ENCODE measurements around the gene ANKRD13C. TPM values are rescaled to one million over a fixed set of nuclear protein-coding genes. Genes with fewer than 3 reads are reported as not detected.

The ANKRD13C gene
- total and polyA plus RNA-seq, 2 donors (not counting 1 experiment from before 2014, with no cell fraction given): 19.4 to 30.2 TPM

GRCh38 chr1:70364439-70364838, 9.9 kb upstream of the ANKRD13C start:
- no peaks in the 10 kb centered on the region for H4K20me1 ChIP-seq (ENCODE audit: control insufficient read depth, extremely low read depth, insufficient read depth, low read length)
- no peaks in the 10 kb centered on the region for H3K36me3 ChIP-seq (ENCODE audit: control insufficient read depth, insufficient read depth, low read length)
- no peak overlapping the region for H2AFZ ChIP-seq (ENCODE audit: low read length)
- H3K4me3 ChIP-seq (replicated peaks in 1 of 4; ENCODE audit: control extremely low read depth in 1 of 4, insufficient read depth in 1 of 4, low read depth in 3 of 4, low read length in 4 of 4): no peak overlapping the region
- DNase-seq (ENCODE audit: low read depth in 2 of 2): no peak
- no peaks in the 10 kb centered on the region for H3K9me3 ChIP-seq (ENCODE audit: control insufficient read depth, insufficient read depth, low read depth, low read length)
- H3K9ac ChIP-seq (ENCODE audit: insufficient read depth, low read length): no peak overlapping the region
- H3K4me2 ChIP-seq (ENCODE audit: extremely low read depth, insufficient read depth, low read length): no peak overlapping the region
- TF ChIP-seq EZH2 (IDR thresholded peaks at IDR 0.05; ENCODE audit: low read length, missing control alignments): no peak
- no peak for TF ChIP-seq CTCF (conservative IDR thresholded peaks at IDR 0.05 in 1 of 2, IDR thresholded peaks at IDR 0.05 in 1 of 2; ENCODE audit: low read depth in 1 of 2, low read length in 2 of 2)
- H3K4me1 ChIP-seq (ENCODE audit: control insufficient read depth, extremely low read depth, insufficient read depth, low read length): no peaks in the 10 kb centered on the region
- no peak overlapping the region for H3K27ac ChIP-seq (ENCODE audit: insufficient read depth, low read length)
- H3K27me3 ChIP-seq (ENCODE audit: control insufficient read depth, insufficient read depth, low read length): no peaks in the 10 kb centered on the region
- no peaks in the 10 kb centered on the region for H3K79me2 ChIP-seq (ENCODE audit: control insufficient read depth, insufficient read depth, low read length)

GRCh38 chr1:70361727-70362398, 7.3 kb upstream of the ANKRD13C start:
- H3K27ac ChIP-seq (ENCODE audit: insufficient read depth, low read length): no peak overlapping the region
- no peaks in the 10 kb centered on the region for H3K27me3 ChIP-seq (ENCODE audit: control insufficient read depth, insufficient read depth, low read length)
- no peak overlapping the region for H2AFZ ChIP-seq (ENCODE audit: low read length)
- no peaks in the 10 kb centered on the region for H3K36me3 ChIP-seq (ENCODE audit: control insufficient read depth, insufficient read depth, low read length)
- H3K9me3 ChIP-seq (ENCODE audit: control insufficient read depth, insufficient read depth, low read depth, low read length): no peaks in the 10 kb centered on the region
- H4K20me1 ChIP-seq (ENCODE audit: control insufficient read depth, extremely low read depth, insufficient read depth, low read length): no peaks in the 10 kb centered on the region
- no peak overlapping the region for H3K9ac ChIP-seq (ENCODE audit: insufficient read depth, low read length)
- H3K4me3 ChIP-seq (replicated peaks in 1 of 4; ENCODE audit: control extremely low read depth in 1 of 4, insufficient read depth in 1 of 4, low read depth in 3 of 4, low read length in 4 of 4): no peak overlapping the region
- TF ChIP-seq CTCF (conservative IDR thresholded peaks at IDR 0.05 in 1 of 2, IDR thresholded peaks at IDR 0.05 in 1 of 2; ENCODE audit: low read depth in 1 of 2, low read length in 2 of 2) (no peak), EZH2 (IDR thresholded peaks at IDR 0.05; ENCODE audit: low read length, missing control alignments) (no peak)
- H3K4me2 ChIP-seq (ENCODE audit: extremely low read depth, insufficient read depth, low read length): peak overlapping the region; percentile 8
- no peaks in the 10 kb centered on the region for H3K4me1 ChIP-seq (ENCODE audit: control insufficient read depth, extremely low read depth, insufficient read depth, low read length)
- peak; percentile 43 to 83 for DNase-seq (ENCODE audit: low read depth in 2 of 2)
- no peaks in the 10 kb centered on the region for H3K79me2 ChIP-seq (ENCODE audit: control insufficient read depth, insufficient read depth, low read length)

- H3K27ac ChIP-seq (ENCODE audit: insufficient read depth, low read length): no peak overlapping the region
- H3K9me3 ChIP-seq (ENCODE audit: control insufficient read depth, insufficient read depth, low read depth, low read length): no peaks in the 10 kb centered on the region
- no peak overlapping the region for H3K4me3 ChIP-seq (replicated peaks in 1 of 4; ENCODE audit: control extremely low read depth in 1 of 4, insufficient read depth in 1 of 4, low read depth in 3 of 4, low read length in 4 of 4)
- no peaks in the 10 kb centered on the region for H3K27me3 ChIP-seq (ENCODE audit: control insufficient read depth, insufficient read depth, low read length)
- H2AFZ ChIP-seq (ENCODE audit: low read length): no peak overlapping the region
- H3K36me3 ChIP-seq (ENCODE audit: control insufficient read depth, insufficient read depth, low read length): no peaks in the 10 kb centered on the region
- no peak overlapping the region for H3K4me2 ChIP-seq (ENCODE audit: extremely low read depth, insufficient read depth, low read length)
- no peaks in the 10 kb centered on the region for H3K79me2 ChIP-seq (ENCODE audit: control insufficient read depth, insufficient read depth, low read length)
- no peaks in the 10 kb centered on the region for H3K4me1 ChIP-seq (ENCODE audit: control insufficient read depth, extremely low read depth, insufficient read depth, low read length)
- DNase-seq (ENCODE audit: low read depth in 2 of 2): no peak
- no peak overlapping the region for H3K9ac ChIP-seq (ENCODE audit: insufficient read depth, low read length)
- no peaks in the 10 kb centered on the region for H4K20me1 ChIP-seq (ENCODE audit: control insufficient read depth, extremely low read depth, insufficient read depth, low read length)
- TF ChIP-seq EZH2 (IDR thresholded peaks at IDR 0.05; ENCODE audit: low read length, missing control alignments): no peak
- no peak for TF ChIP-seq CTCF (conservative IDR thresholded peaks at IDR 0.05 in 1 of 2, IDR thresholded peaks at IDR 0.05 in 1 of 2; ENCODE audit: low read depth in 1 of 2, low read length in 2 of 2)
These were observed 5.8 kb upstream of the ANKRD13C start for GRCh38 chr1:70360321-70360720.

Measured in fibroblast of lung (primary cell).